HEK293 (cell line): Measurements from ENCODE around the gene RASSF3.

Experiments used
- ZBTB21 ChIP-seq: fragments of 450-650 bp; formaldehyde crosslinking; IDR thresholded peaks from 2 replicates; pipeline ENCODE4 v1.5.1; 2017; ENCODE audit warnings: missing biosample characterization, missing genetic modification characterization
- ZNF133 ChIP-seq: fragments of 450-650 bp; formaldehyde crosslinking; IDR thresholded peaks from 2 replicates; pipeline ENCODE4 v1.5.1; 2016; ENCODE audit warnings: missing biosample characterization, missing genetic modification characterization
- ZNF214 ChIP-seq: fragments of 450-650 bp; formaldehyde crosslinking; IDR thresholded peaks from 2 replicates; pipeline ENCODE4 v1.5.1; 2017; ENCODE audit warnings: missing biosample characterization, mild to moderate bottlenecking, missing genetic modification characterization, borderline replicate concordance
- ZNF302 ChIP-seq: fragments of 450-650 bp; formaldehyde crosslinking; IDR thresholded peaks from 2 replicates; pipeline ENCODE4 v1.5.1; 2016; ENCODE audit warnings: missing biosample characterization, missing genetic modification characterization, low read depth
- ZNF48 ChIP-seq: fragments of 450-650 bp; formaldehyde crosslinking; IDR thresholded peaks from 2 replicates; pipeline ENCODE4 v1.5.1; 2016; ENCODE audit warnings: missing biosample characterization, missing genetic modification characterization
- ZNF514 ChIP-seq: fragments of 450-650 bp; formaldehyde crosslinking; IDR thresholded peaks from 2 replicates; pipeline ENCODE4 v1.5.1; 2016; ENCODE audit warnings: missing biosample characterization, missing genetic modification characterization
- ZNF549 ChIP-seq: fragments of 450-650 bp; IDR thresholded peaks from 2 replicates; pipeline ENCODE4 v1.5.1; 2018; ENCODE audit warnings: missing biosample characterization, missing genetic modification characterization, mild to moderate bottlenecking, inconsistent platforms, moderate library complexity
- TF ChIP-seq, protein P1 (sequence below): fragments of 450-650 bp; formaldehyde crosslinking; IDR thresholded peaks from 2 replicates; pipeline ENCODE4 v1.5.1; 2016; ENCODE audit warnings: missing biosample characterization, missing genetic modification characterization
- TF ChIP-seq, protein P2 (sequence below): fragments of 450-650 bp; formaldehyde crosslinking; IDR thresholded peaks from 2 replicates; pipeline ENCODE4 v1.5.1; 2016; ENCODE audit warnings: missing biosample characterization, missing genetic modification characterization
- TF ChIP-seq, protein P3 (sequence below): fragments of 450-650 bp; formaldehyde crosslinking; IDR thresholded peaks from 2 replicates; pipeline ENCODE4 v1.5.1; 2017; ENCODE audit warnings: missing biosample characterization, missing genetic modification characterization
- TF ChIP-seq, protein P4 (sequence below): fragments of 450-650 bp; formaldehyde crosslinking; IDR thresholded peaks from 2 replicates; pipeline ENCODE4 v1.5.1; 2016; ENCODE audit warnings: missing biosample characterization, missing genetic modification characterization, low read depth

DNA sequence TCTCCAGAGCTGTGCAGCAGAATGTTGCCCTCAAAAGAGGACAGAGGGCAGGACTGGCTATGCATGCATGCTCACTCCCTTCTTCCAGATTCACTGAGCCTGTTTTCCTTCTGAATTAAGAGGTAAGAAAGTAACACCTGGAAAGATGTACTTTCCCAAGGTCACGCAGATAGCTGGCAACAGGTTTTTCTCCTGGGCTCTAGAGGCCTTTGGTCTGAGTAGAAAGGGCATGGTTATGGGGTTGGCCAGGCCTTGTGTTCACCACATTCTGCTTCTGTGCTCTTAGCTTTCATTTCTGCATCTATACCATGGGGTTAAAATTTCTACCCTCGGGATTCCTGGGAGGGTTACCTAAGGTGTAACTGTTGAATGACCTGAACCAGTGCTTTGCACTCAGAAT is 57.5 kb downstream of the RASSF3 start:
- TF ChIP-seq ZNF133 (no peak), ZNF214 (tag by site-specific recombination) (no peak), ZNF549 (tag by site-specific recombination) (no peak), ZNF514 (no peak), ZBTB21 (tag by site-specific recombination) (no peak), ZNF302 (tag by site-specific recombination) (no peak), ZNF48 (tag by site-specific recombination) (no peak)
- TF ChIP-seq, protein P1, sequence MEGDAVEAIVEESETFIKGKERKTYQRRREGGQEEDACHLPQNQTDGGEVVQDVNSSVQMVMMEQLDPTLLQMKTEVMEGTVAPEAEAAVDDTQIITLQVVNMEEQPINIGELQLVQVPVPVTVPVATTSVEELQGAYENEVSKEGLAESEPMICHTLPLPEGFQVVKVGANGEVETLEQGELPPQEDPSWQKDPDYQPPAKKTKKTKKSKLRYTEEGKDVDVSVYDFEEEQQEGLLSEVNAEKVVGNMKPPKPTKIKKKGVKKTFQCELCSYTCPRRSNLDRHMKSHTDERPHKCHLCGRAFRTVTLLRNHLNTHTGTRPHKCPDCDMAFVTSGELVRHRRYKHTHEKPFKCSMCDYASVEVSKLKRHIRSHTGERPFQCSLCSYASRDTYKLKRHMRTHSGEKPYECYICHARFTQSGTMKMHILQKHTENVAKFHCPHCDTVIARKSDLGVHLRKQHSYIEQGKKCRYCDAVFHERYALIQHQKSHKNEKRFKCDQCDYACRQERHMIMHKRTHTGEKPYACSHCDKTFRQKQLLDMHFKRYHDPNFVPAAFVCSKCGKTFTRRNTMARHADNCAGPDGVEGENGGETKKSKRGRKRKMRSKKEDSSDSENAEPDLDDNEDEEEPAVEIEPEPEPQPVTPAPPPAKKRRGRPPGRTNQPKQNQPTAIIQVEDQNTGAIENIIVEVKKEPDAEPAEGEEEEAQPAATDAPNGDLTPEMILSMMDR (tag by site-specific recombination) = no peak
- TF ChIP-seq, protein P2, sequence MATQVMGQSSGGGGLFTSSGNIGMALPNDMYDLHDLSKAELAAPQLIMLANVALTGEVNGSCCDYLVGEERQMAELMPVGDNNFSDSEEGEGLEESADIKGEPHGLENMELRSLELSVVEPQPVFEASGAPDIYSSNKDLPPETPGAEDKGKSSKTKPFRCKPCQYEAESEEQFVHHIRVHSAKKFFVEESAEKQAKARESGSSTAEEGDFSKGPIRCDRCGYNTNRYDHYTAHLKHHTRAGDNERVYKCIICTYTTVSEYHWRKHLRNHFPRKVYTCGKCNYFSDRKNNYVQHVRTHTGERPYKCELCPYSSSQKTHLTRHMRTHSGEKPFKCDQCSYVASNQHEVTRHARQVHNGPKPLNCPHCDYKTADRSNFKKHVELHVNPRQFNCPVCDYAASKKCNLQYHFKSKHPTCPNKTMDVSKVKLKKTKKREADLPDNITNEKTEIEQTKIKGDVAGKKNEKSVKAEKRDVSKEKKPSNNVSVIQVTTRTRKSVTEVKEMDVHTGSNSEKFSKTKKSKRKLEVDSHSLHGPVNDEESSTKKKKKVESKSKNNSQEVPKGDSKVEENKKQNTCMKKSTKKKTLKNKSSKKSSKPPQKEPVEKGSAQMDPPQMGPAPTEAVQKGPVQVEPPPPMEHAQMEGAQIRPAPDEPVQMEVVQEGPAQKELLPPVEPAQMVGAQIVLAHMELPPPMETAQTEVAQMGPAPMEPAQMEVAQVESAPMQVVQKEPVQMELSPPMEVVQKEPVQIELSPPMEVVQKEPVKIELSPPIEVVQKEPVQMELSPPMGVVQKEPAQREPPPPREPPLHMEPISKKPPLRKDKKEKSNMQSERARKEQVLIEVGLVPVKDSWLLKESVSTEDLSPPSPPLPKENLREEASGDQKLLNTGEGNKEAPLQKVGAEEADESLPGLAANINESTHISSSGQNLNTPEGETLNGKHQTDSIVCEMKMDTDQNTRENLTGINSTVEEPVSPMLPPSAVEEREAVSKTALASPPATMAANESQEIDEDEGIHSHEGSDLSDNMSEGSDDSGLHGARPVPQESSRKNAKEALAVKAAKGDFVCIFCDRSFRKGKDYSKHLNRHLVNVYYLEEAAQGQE (tag by site-specific recombination) = no peak
- TF ChIP-seq, protein P3, sequence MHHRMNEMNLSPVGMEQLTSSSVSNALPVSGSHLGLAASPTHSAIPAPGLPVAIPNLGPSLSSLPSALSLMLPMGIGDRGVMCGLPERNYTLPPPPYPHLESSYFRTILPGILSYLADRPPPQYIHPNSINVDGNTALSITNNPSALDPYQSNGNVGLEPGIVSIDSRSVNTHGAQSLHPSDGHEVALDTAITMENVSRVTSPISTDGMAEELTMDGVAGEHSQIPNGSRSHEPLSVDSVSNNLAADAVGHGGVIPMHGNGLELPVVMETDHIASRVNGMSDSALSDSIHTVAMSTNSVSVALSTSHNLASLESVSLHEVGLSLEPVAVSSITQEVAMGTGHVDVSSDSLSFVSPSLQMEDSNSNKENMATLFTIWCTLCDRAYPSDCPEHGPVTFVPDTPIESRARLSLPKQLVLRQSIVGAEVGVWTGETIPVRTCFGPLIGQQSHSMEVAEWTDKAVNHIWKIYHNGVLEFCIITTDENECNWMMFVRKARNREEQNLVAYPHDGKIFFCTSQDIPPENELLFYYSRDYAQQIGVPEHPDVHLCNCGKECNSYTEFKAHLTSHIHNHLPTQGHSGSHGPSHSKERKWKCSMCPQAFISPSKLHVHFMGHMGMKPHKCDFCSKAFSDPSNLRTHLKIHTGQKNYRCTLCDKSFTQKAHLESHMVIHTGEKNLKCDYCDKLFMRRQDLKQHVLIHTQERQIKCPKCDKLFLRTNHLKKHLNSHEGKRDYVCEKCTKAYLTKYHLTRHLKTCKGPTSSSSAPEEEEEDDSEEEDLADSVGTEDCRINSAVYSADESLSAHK (tag by site-specific recombination) = no peak
- TF ChIP-seq, protein P4, sequence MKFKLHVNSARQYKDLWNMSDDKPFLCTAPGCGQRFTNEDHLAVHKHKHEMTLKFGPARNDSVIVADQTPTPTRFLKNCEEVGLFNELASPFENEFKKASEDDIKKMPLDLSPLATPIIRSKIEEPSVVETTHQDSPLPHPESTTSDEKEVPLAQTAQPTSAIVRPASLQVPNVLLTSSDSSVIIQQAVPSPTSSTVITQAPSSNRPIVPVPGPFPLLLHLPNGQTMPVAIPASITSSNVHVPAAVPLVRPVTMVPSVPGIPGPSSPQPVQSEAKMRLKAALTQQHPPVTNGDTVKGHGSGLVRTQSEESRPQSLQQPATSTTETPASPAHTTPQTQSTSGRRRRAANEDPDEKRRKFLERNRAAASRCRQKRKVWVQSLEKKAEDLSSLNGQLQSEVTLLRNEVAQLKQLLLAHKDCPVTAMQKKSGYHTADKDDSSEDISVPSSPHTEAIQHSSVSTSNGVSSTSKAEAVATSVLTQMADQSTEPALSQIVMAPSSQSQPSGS (tag by site-specific recombination) = no peak
